NCI-H1105 (cell line): ENCODE data around the gene STYK1.
"Not testable (repeated sequence)": the region's sequence is repeated elsewhere in the genome, so short reads cannot be mapped to it uniquely, and the experiment has no call there.

Experiments used
- DNase-seq: peaks from one replicate; lab custom pipeline; 2025; lab: John Stamatoyannopoulos, UW

Gene STYK1

GRCh38 chr12:10689146-10689545 lies 15.3 kb upstream of the STYK1 start:
- DNase-seq = no peak

- no peak for DNase-seq
Observed at GRCh38 chr12:10688042-10688441, 14.2 kb upstream of the STYK1 start.

GRCh38 chr12:10672231-10672868 lies 1.5 kb downstream of the STYK1 start:
- DNase-seq = no peak

- DNase-seq = no peak
Observed at GRCh38 chr12:10669533-10669932, 4.3 kb downstream of the STYK1 start.

- no peak for DNase-seq
Observed at GRCh38 chr12:10668526-10668925, 5.3 kb downstream of the STYK1 start.

- DNase-seq = no peak
Observed at GRCh38 chr12:10667581-10667980, 6.3 kb downstream of the STYK1 start.

GRCh38 chr12:10664499-10664898 lies 9.4 kb downstream of the STYK1 start:
- no peak for DNase-seq

- no peak for DNase-seq
Observed at GRCh38 chr12:10663869-10664268, 10.0 kb downstream of the STYK1 start.

- no peak for DNase-seq
Observed at GRCh38 chr12:10661338-10661737, 12.5 kb downstream of the STYK1 start.

- no peak for DNase-seq
Observed at GRCh38 chr12:10654003-10654402, 19.8 kb downstream of the STYK1 start.

GRCh38 chr12:10652192-10652591 lies 21.7 kb downstream of the STYK1 start:
- DNase-seq = no peak

GRCh38 chr12:10646576-10646975 lies 27.3 kb downstream of the STYK1 start:
- DNase-seq = not testable (repeated sequence)

- no peak for DNase-seq
Observed at GRCh38 chr12:10645910-10646309, 27.9 kb downstream of the STYK1 start.

GRCh38 chr12:10641735-10642500 lies 31.9 kb downstream of the STYK1 start:
- DNase-seq = no peak

- DNase-seq = no peak
Observed at GRCh38 chr12:10638728-10639127, 35.1 kb downstream of the STYK1 start.

GRCh38 chr12:10636611-10637010 lies 37.2 kb downstream of the STYK1 start:
- DNase-seq = no peak

- no peak for DNase-seq
Observed at GRCh38 chr12:10636124-10636523, 37.7 kb downstream of the STYK1 start.

- DNase-seq = no peak
Observed at GRCh38 chr12:10635306-10635705, 38.5 kb downstream of the STYK1 start.

GRCh38 chr12:10634427-10634826 lies 39.4 kb downstream of the STYK1 start:
- DNase-seq = no peak

- DNase-seq = no peak
Observed at GRCh38 chr12:10633541-10633940, 40.3 kb downstream of the STYK1 start.

GRCh38 chr12:10632226-10632625 lies 41.6 kb downstream of the STYK1 start:
- DNase-seq = no peak

- no peak for DNase-seq
Observed at GRCh38 chr12:10624605-10625004, 49.2 kb downstream of the STYK1 start.

GRCh38 chr12:10623131-10623530 lies 50.7 kb downstream of the STYK1 start:
- DNase-seq = no peak

- DNase-seq = no peak
Observed at GRCh38 chr12:10621278-10621677, 52.6 kb downstream of the STYK1 start.
